GM23338 (cell line): ENCODE measurements around the gene IGSF21. TPM values are rescaled to one million over a fixed set of nuclear protein-coding genes. Genes with fewer than 3 reads are reported as not detected.

Experiments
- ETS1 ChIP-seq: IDR thresholded peaks from 2 replicates; pipeline ENCODE4 v1.6.1; 2016; ENCODE audit warnings: antibody characterized with exemption
- ZNF114 ChIP-seq: fragments of 250-450 bp; sonication (Bioruptor Pico); IDR thresholded peaks from 2 replicates; pipeline ENCODE4 v1.5.0; 2020; ENCODE audit warnings: mild to moderate bottlenecking, moderate library complexity
- polyA plus RNA-seq: library from polyadenylated mRNA; unstranded; fragments of >200 nt; fragmentation: Nextera tagmentation; extraction: Ambion mirVana; gene quantifications from 2 replicates; pipeline ENCODE4 v1.2.1, GENCODE V29; 2016
- total RNA-seq: library from RNA; depleted of rRNA; stranded (reverse); fragments of >200 nt; shearing (Covaris generic); gene quantifications from 2 replicates; pipeline ENCODE4 v1.2.3, GENCODE V29; 2014

Gene IGSF21
- total and polyA plus RNA-seq, 2 experiments from 2014 or later, result 15.6 to 15.7 TPM

GRCh38 chr1:18426580-18426979, 319.0 kb downstream of the IGSF21 start (continued):
- TF ChIP-seq ETS1 (no peak), ZNF114 (no peak)
